ENCODE data around the gene PGAM4. TPM values are rescaled to one million over a fixed set of nuclear protein-coding genes. Genes with fewer than 3 reads are reported as not detected.

Gene PGAM4
- total RNA-seq, 1 donor from 2014 or later, result not detected

DNA sequence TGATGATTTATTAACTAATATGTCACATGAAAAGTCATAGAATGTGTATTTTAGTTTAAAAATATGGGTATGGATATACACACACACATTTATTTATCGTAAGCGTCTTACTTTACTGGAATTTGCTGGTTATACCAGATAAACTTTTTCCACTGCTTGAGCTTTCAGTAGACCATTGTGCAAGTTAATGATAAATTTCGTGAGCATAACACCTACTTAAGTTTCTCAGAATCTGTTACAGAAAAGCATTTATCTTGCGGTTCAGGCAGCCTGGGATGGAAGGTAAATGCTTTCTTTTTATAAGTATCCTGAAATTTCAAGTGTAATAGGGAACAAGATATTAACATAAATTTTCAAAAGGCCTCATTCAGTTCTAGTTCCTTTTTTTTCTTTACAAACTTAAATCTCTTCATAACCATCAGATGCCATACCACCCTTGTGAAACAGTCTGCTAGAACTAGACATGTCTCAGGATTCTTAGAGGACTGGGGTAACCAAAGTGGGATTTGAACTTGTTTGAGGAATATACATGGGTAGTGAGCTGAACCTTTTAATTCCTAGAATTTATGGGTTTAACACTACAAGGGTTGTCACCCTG is 31.3 kb downstream of the PGAM4 start:
- DNase-seq, result no peak
- intact Hi-C loops (cut with DNase I), result no loop called here
- Histone ChIP-seq H3K36me3 (no peaks in the 10 kb centered on the region), H3K4me3 (no peak overlapping the region), H3K27me3 (no peaks in the 10 kb centered on the region), H3K4me1 (no peaks in the 10 kb centered on the region), H3K9me3 (no peaks in the 10 kb centered on the region), H3K27ac (no peak overlapping the region)
- ATAC-seq, result no peak
- TF ChIP-seq, protein P1, sequence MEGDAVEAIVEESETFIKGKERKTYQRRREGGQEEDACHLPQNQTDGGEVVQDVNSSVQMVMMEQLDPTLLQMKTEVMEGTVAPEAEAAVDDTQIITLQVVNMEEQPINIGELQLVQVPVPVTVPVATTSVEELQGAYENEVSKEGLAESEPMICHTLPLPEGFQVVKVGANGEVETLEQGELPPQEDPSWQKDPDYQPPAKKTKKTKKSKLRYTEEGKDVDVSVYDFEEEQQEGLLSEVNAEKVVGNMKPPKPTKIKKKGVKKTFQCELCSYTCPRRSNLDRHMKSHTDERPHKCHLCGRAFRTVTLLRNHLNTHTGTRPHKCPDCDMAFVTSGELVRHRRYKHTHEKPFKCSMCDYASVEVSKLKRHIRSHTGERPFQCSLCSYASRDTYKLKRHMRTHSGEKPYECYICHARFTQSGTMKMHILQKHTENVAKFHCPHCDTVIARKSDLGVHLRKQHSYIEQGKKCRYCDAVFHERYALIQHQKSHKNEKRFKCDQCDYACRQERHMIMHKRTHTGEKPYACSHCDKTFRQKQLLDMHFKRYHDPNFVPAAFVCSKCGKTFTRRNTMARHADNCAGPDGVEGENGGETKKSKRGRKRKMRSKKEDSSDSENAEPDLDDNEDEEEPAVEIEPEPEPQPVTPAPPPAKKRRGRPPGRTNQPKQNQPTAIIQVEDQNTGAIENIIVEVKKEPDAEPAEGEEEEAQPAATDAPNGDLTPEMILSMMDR (IDR thresholded peaks at IDR 0.05), result no peak

DNA sequence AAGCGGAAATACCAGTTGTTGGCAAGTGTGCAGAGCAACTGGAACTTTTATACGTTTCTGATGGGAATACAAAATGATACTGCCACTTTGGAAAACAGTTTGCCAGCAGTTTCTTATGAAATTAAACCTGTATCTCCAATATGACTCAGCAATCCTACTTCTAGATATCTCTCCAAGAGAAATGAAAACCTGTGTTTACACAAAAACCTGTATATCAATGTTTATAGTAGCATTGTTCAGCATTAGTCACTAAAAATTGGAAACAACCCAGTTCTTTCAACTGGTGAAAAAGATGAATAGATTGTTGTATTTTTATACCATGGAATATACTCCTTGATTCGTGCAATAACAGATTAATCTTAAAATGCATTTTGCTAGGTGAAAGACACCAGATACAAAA is 32.1 kb downstream of the PGAM4 start:
- H3K4me3 ChIP-seq, result no peak overlapping the region
- TF ChIP-seq, protein P1 (IDR thresholded peaks at IDR 0.05), result no peak
- intact Hi-C loops (cut with DNase I), result no loop called here
- H3K36me3 ChIP-seq, result no peaks in the 10 kb centered on the region
- no peaks in the 10 kb centered on the region for H3K9me3 ChIP-seq
- no peak overlapping the region for H3K27ac ChIP-seq
- no peak for DNase-seq
- ATAC-seq, result no peak
- H3K27me3 ChIP-seq, result no peaks in the 10 kb centered on the region
- H3K4me1 ChIP-seq, result no peaks in the 10 kb centered on the region

DNA sequence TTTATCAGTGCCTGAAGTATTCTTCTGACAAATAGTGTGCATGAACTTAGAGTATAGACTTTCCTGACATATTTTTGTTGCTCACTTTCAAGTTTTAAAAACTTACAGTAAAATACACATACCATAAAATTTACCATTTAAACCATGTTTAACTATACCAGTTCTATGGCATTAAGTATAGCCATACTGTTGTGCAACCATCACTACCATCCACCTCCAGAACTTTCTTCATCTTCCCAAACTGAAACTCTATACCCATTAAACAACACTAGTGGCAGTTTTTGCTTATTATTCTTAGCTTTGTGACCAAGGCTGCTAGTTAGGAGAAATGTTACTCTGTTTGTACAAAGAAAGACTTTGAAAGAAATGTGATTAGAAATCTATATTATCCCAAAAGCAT is 33.1 kb downstream of the PGAM4 start:
- H3K4me3 ChIP-seq, result no peak overlapping the region
- ATAC-seq (no peak), DNase-seq (no peak)
- H3K27ac ChIP-seq, result no peak overlapping the region
- no peaks in the 10 kb centered on the region for H3K9me3 ChIP-seq
- H3K4me1 ChIP-seq, result no peaks in the 10 kb centered on the region
- intact Hi-C loops (cut with DNase I), result no loop called here
- TF ChIP-seq, protein P1 (IDR thresholded peaks at IDR 0.05), result no peak
- H3K27me3 ChIP-seq, result no peaks in the 10 kb centered on the region
- no peaks in the 10 kb centered on the region for H3K36me3 ChIP-seq

DNA sequence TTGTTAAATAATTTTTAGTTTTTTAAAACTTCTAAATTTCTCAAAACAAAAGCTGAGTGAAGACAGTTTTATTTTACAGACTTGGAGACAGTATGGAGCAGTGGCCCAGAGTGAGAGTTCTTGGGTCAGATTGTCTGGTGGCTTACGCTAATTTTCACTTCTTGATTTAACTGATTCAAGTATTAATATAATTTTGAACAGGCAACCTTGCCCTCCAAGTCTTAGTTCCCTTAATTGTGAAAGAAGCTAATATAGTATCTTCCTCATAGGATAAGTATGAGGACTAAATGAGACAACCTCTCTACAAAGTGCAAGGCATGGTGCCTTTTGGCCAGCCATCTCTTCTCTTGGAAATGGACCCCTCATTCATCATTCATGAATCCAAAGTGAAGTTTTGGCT is 33.6 kb downstream of the PGAM4 start:
- H3K27me3 ChIP-seq, result no peaks in the 10 kb centered on the region
- DNase-seq, result no peak
- H3K4me3 ChIP-seq, result no peak overlapping the region
- H3K27ac ChIP-seq, result no peak overlapping the region
- no peaks in the 10 kb centered on the region for H3K4me1 ChIP-seq
- no peak for ATAC-seq
- no peaks in the 10 kb centered on the region for H3K9me3 ChIP-seq
- no peaks in the 10 kb centered on the region for H3K36me3 ChIP-seq
- TF ChIP-seq, protein P1 (IDR thresholded peaks at IDR 0.05), result no peak
- intact Hi-C loops (cut with DNase I), result no loop called here

DNA sequence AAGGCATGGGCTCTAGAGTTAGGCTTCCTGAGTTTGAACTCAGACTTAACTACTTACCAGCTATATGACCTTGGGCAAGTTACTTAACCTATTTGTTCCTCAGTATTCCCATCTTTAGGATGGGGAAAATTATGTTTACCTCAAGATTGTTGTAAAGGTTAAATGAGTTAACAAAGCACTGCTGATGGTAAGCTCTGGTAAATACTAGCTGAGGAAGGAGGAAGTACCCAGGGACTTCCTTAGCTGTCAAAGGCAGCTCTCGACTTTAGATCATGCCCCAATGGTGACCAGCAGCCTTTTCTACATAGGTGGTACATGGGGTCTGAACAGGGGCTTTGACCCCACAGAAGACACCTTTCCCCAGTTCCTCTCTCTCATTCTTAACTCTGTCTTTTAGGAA is 38.9 kb downstream of the PGAM4 start:
- TF ChIP-seq, protein P1 (IDR thresholded peaks at IDR 0.05), result no peak
- intact Hi-C loops (cut with DNase I), result no loop called here
- H3K4me3 ChIP-seq, result no peak overlapping the region
- ATAC-seq (no peak), DNase-seq (no peak)
- no peak overlapping the region for H3K27ac ChIP-seq
- H3K4me1 ChIP-seq, result no peaks in the 10 kb centered on the region
- H3K36me3 ChIP-seq, result no peaks in the 10 kb centered on the region
- H3K9me3 ChIP-seq, result no peaks in the 10 kb centered on the region
- no peaks in the 10 kb centered on the region for H3K27me3 ChIP-seq

DNA sequence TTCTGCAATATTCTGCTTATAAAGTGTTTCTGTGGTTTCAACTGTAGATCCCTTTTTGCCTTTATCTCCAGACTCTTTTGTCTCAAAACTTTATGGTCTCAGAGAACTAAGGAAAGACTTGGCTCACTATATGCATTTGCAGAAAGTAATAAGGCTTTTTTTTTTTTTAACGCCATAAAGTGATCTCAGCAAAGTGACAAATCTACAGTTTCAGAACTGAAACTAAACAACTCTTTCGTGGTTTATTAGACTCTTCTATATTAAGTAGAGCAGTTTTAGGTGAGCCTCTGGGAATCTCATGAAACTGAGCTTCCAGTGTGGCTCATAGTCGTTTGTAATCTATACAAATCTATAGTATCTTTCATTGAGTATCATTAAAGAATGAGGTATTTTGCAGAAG is 43.7 kb downstream of the PGAM4 start:
- TF ChIP-seq, protein P1 (IDR thresholded peaks at IDR 0.05), result no peak
- no peak overlapping the region for H3K27ac ChIP-seq
- H3K27me3 ChIP-seq, result no peaks in the 10 kb centered on the region
- intact Hi-C loops (cut with DNase I), result no loop called here
- no peaks in the 10 kb centered on the region for H3K36me3 ChIP-seq
- ATAC-seq (no peak), DNase-seq (no peak)
- H3K9me3 ChIP-seq, result no peaks in the 10 kb centered on the region
- no peak overlapping the region for H3K4me3 ChIP-seq
- no peaks in the 10 kb centered on the region for H3K4me1 ChIP-seq
